Measurements from ENCODE around the gene ACTN4.
A peak's percentile ranks its signal among the peaks of the same experiment; 100 is the strongest.

Gene ACTN4

GRCh38 chr19:38712161-38712748 lies 64.8 kb downstream of the ACTN4 start:
- DNase-seq = no peak

GRCh38 chr19:38713227-38713649 lies 65.8 kb downstream of the ACTN4 start:
- no peak for DNase-seq

- no peak for DNase-seq
These were observed 66.4 kb downstream of the ACTN4 start for GRCh38 chr19:38713865-38714264.

- no peak for DNase-seq
These were observed 66.9 kb downstream of the ACTN4 start for GRCh38 chr19:38714354-38714778.

GRCh38 chr19:38715555-38715954 lies 68.1 kb downstream of the ACTN4 start:
- DNase-seq = no peak

- DNase-seq = no peak
These were observed 69.6 kb downstream of the ACTN4 start for GRCh38 chr19:38717051-38717450.

GRCh38 chr19:38717855-38718254 lies 70.4 kb downstream of the ACTN4 start:
- DNase-seq = no peak

GRCh38 chr19:38718747-38719543 lies 71.5 kb downstream of the ACTN4 start:
- DNase-seq = no peak

- DNase-seq = no peak
These were observed 72.5 kb downstream of the ACTN4 start for GRCh38 chr19:38719761-38720558.

- DNase-seq = no peak
These were observed 73.2 kb downstream of the ACTN4 start for GRCh38 chr19:38720559-38721236.

- no peak for DNase-seq
These were observed 74.0 kb downstream of the ACTN4 start for GRCh38 chr19:38721496-38721895.

GRCh38 chr19:38721979-38722773 lies 74.7 kb downstream of the ACTN4 start:
- DNase-seq = no peak

- DNase-seq = no peak
These were observed 75.6 kb downstream of the ACTN4 start for GRCh38 chr19:38722947-38723605.

- DNase-seq = no peak
These were observed 76.1 kb downstream of the ACTN4 start for GRCh38 chr19:38723606-38723965.

GRCh38 chr19:38723990-38724854 lies 76.8 kb downstream of the ACTN4 start:
- DNase-seq = no peak

- DNase-seq = no peak
These were observed 78.2 kb downstream of the ACTN4 start for GRCh38 chr19:38725469-38726283.

- no peak for DNase-seq
These were observed 78.8 kb downstream of the ACTN4 start for GRCh38 chr19:38726284-38726673.

- peak in 1 of 2 donors; percentile 40 for DNase-seq
These were observed 79.4 kb downstream of the ACTN4 start for GRCh38 chr19:38726761-38727301.

GRCh38 chr19:38727306-38727867 lies 79.9 kb downstream of the ACTN4 start:
- no peak for DNase-seq
